H1 (cell line): ENCODE results near the gene NANP. TPM values are rescaled to one million over a fixed set of nuclear protein-coding genes. Genes with fewer than 3 reads are reported as not detected.

Experiments
- CTCF ChIA-PET: fragments of 300-600 bp; sonication (Branson Sonifier 250); formaldehyde crosslinking; loops from one replicate; lab custom pipeline; 2021; ENCODE audit not compliant: partially characterized antibody; lab: Charles Lee
- POLR2A ChIA-PET: fragments of 300-600 bp; sonication (Branson Sonifier 250); formaldehyde crosslinking; loops from one replicate; lab custom pipeline; 2021; ENCODE audit warnings: inconsistent platforms; ENCODE audit not compliant: partially characterized antibody; lab: Charles Lee
- DNase-seq, 2 experiments: peaks; one replicate each; pipeline versions ENCODE4 v3.0.0 to v3.0.0-alpha.2; 2010 to 2022; ENCODE audit warnings: low spot score in 2 of 2, low read depth in 1 of 2, mixed read lengths in 1 of 2
- FAIRE-seq: peaks from 2 replicates; lab custom pipeline; 2011; peaks lifted over from hg19 to GRCh38; lab: Jason Lieb, UNC
- H2AFZ ChIP-seq: 2 replicates; pipeline ENCODE4 v1.8.1; 2012; ENCODE audit warnings: low read length, inconsistent platforms
- H2AK5ac ChIP-seq: 2 replicates; pipeline ENCODE4 v1.6.1; 2013; ENCODE audit warnings: low read depth, low read length
- H2BK120ac ChIP-seq: replicated peaks from 2 replicates; pipeline ENCODE3; 2013; ENCODE audit warnings: low read depth, low read length, inconsistent platforms
- H2BK12ac ChIP-seq: 2 replicates; pipeline ENCODE4 v1.6.1; 2013; ENCODE audit warnings: low read depth, low read length
- H2BK15ac ChIP-seq: 2 replicates; pipeline ENCODE4 v1.6.1; 2013; ENCODE audit warnings: low read length
- H2BK20ac ChIP-seq: 2 replicates; pipeline ENCODE4 v1.6.1; 2013; ENCODE audit warnings: low read length
- H2BK5ac ChIP-seq: 2 replicates; pipeline ENCODE4 v1.6.1; 2013; ENCODE audit warnings: low read depth, low read length
- H3K14ac ChIP-seq: 2 replicates; pipeline ENCODE4 v1.6.1; 2013; ENCODE audit warnings: inconsistent platforms; ENCODE audit not compliant: insufficient read length
- H3K18ac ChIP-seq: 2 replicates; pipeline ENCODE4 v1.6.1; 2013; ENCODE audit warnings: low read length; ENCODE audit errors: extremely low read depth
- H3K23ac ChIP-seq: 2 replicates; pipeline ENCODE4 v1.6.1; 2013; ENCODE audit warnings: inconsistent platforms; ENCODE audit not compliant: insufficient read length
- H3K23me2 ChIP-seq: 2 replicates; pipeline ENCODE4 v1.6.1; 2013; ENCODE audit warnings: low read depth, low read length
- H3K27ac ChIP-seq: 2 replicates; pipeline ENCODE4 v1.6.1; 2011; ENCODE audit warnings: low read depth, low read length, inconsistent platforms
- H3K27me3 ChIP-seq, 4 experiments: replicated peaks in 1 of 4; 1 replicate in 1 of 4; 2 replicates in 3 of 4; pipeline versions ENCODE4 v1.6.1 to v1.8.1; 2011 to 2013; ENCODE audit warnings: low read length in 3 of 4, mild to moderate bottlenecking in 3 of 4, inconsistent platforms in 2 of 4, mixed read lengths in 2 of 4, moderate library complexity in 1 of 4; ENCODE audit not compliant: control insufficient read depth in 3 of 4, insufficient read depth in 3 of 4; ENCODE audit errors: extremely low read depth in 1 of 4
- H3K36me3 ChIP-seq, 4 experiments: 2 replicates each; pipeline versions ENCODE4 v1.6.1 to v1.8.1; 2011 to 2013; ENCODE audit warnings: mild to moderate bottlenecking in 4 of 4, low read length in 3 of 4, moderate library complexity in 2 of 4, control low read depth in 1 of 4, inconsistent platforms in 1 of 4; ENCODE audit not compliant: insufficient read depth in 4 of 4, control insufficient read depth in 2 of 4
- H3K4ac ChIP-seq: replicated peaks from 2 replicates; pipeline ENCODE3; 2013; ENCODE audit warnings: low read length, low read depth, mixed read lengths, inconsistent platforms; ENCODE audit not compliant: insufficient read length
- H3K4me1 ChIP-seq, 4 experiments: replicated peaks in 1 of 4; 1 replicate in 1 of 4; 2 replicates in 3 of 4; pipeline versions ENCODE4 v1.6.1 to v1.8.1; 2011 to 2013; ENCODE audit warnings: low read length in 3 of 4, inconsistent platforms in 2 of 4, mixed read lengths in 1 of 4; ENCODE audit not compliant: insufficient read depth in 4 of 4, control insufficient read depth in 3 of 4
- H3K4me2 ChIP-seq, 2 experiments: 2 replicates each; pipeline versions ENCODE4 v1.6.1 to v1.8.1; 2011 to 2013; ENCODE audit warnings: low read depth in 2 of 2, low read length in 2 of 2, control low read depth in 1 of 2, inconsistent platforms in 1 of 2, mild to moderate bottlenecking in 1 of 2; ENCODE audit not compliant: insufficient read depth in 1 of 2
- H3K4me3 ChIP-seq, 4 experiments: fragments of 200-600, 300-600 bp in 1 of 4; sonication (generic), shearing (Covaris generic), sonication (Bioruptor Twin) in 1 of 4; 2 replicates each; pipeline versions ENCODE4 v1.5.1 to v1.8.1; 2011 to 2016; ENCODE audit warnings: low read length in 4 of 4, low read depth in 3 of 4, control low read depth in 2 of 4, inconsistent platforms in 2 of 4, mild to moderate bottlenecking in 2 of 4, mixed read lengths in 1 of 4, moderate library complexity in 1 of 4; ENCODE audit not compliant: insufficient read depth in 2 of 4; ENCODE audit errors: extremely low read depth in 1 of 4
- H3K56ac ChIP-seq: replicated peaks from 2 replicates; pipeline ENCODE3; 2013; ENCODE audit warnings: low read depth, mild to moderate bottlenecking, mixed read lengths, low read length, inconsistent platforms; ENCODE audit not compliant: insufficient read length
- H3K79me1 ChIP-seq: 2 replicates; pipeline ENCODE4 v1.6.1; 2013; ENCODE audit warnings: low read depth, low read length, control low read depth
- H3K79me2 ChIP-seq, 2 experiments: 2 replicates each; pipeline versions ENCODE4 v1.6.1 to v1.8.1; 2012 to 2013; ENCODE audit warnings: low read length in 2 of 2, mild to moderate bottlenecking in 2 of 2, inconsistent platforms in 1 of 2; ENCODE audit not compliant: insufficient read depth in 2 of 2, control insufficient read depth in 1 of 2
- H3K9ac ChIP-seq, 4 experiments: replicated peaks in 1 of 4; 1 replicate in 1 of 4; 2 replicates in 3 of 4; pipeline versions ENCODE4 v1.6.1 to v1.8.1; 2011 to 2013; ENCODE audit warnings: low read depth in 3 of 4, low read length in 3 of 4, control low read depth in 2 of 4, mild to moderate bottlenecking in 2 of 4, moderate library complexity in 2 of 4, inconsistent platforms in 1 of 4; ENCODE audit errors: extremely low read depth in 1 of 4
- H3K9me3 ChIP-seq, 2 experiments: 2 replicates each; pipeline versions ENCODE4 v1.6.1 to v1.8.1; 2012 to 2013; ENCODE audit warnings: mild to moderate bottlenecking in 2 of 2, moderate library complexity in 2 of 2, control low read depth in 1 of 2, inconsistent platforms in 1 of 2, low read depth in 1 of 2, low read length in 1 of 2, mixed read lengths in 1 of 2; ENCODE audit not compliant: insufficient read depth in 2 of 2
- H4K20me1 ChIP-seq, 2 experiments: replicated peaks in 1 of 2; 2 replicates each; pipeline versions ENCODE3 to v1.8.1; 2011 to 2013; ENCODE audit warnings: inconsistent platforms in 2 of 2, low read length in 2 of 2, mild to moderate bottlenecking in 1 of 2; ENCODE audit not compliant: insufficient read depth in 2 of 2, control insufficient read depth in 1 of 2
- H4K5ac ChIP-seq: 2 replicates; pipeline ENCODE4 v1.6.1; 2013; ENCODE audit warnings: low read length, low read depth, mixed read lengths, inconsistent platforms; ENCODE audit not compliant: insufficient read length
- H4K8ac ChIP-seq: 2 replicates; pipeline ENCODE4 v1.8.0; 2013; ENCODE audit warnings: mild to moderate bottlenecking, moderate library complexity, low read length, inconsistent platforms; ENCODE audit not compliant: insufficient read depth; ENCODE audit errors: extremely low read depth
- H4K91ac ChIP-seq: replicated peaks from 2 replicates; pipeline ENCODE3; 2013; ENCODE audit warnings: low read length, mixed read lengths, inconsistent platforms; ENCODE audit not compliant: insufficient read length
- EZH2 ChIP-seq: fragments of 200-600 bp; sonication (generic); IDR thresholded peaks from 2 replicates; pipeline ENCODE4 v1.7.1; 2012; ENCODE audit warnings: low read depth, mild to moderate bottlenecking, moderate library complexity, low read length, inconsistent platforms; ENCODE audit not compliant: severe bottlenecking
- SIN3A ChIP-seq, 2 experiments: IDR thresholded peaks in 1 of 2; conservative IDR thresholded peaks in 1 of 2; 2 replicates each; pipeline ENCODE4 v1.6.1; 2011 to 2012; ENCODE audit warnings: low read length in 2 of 2, improper control_type of control experiment in 1 of 2, low read depth in 1 of 2, mild to moderate bottlenecking in 1 of 2
- SIX5 ChIP-seq: IDR thresholded peaks from 2 replicates; pipeline ENCODE4 v1.6.1; 2011; ENCODE audit warnings: mild to moderate bottlenecking, low read depth, low read length
- WGBS, 2 experiments: shearing (Covaris generic) in 1 of 2; methylation state at CpG; one replicate each; pipeline versions ENCODE4 v1.1.6 to v1.1.7; 2013 to 2015; ENCODE audit warnings: low lambda C conversion rate in 2 of 2, mixed read lengths in 2 of 2, inconsistent platforms in 1 of 2, low coverage in 1 of 2, missing lambda C conversion rate in 1 of 2; ENCODE audit not compliant: insufficient replicate concordance in 2 of 2, insufficient coverage in 1 of 2, insufficient read length in 1 of 2; ENCODE audit errors: extremely low coverage in 1 of 2, missing lambda C conversion rate in 1 of 2; 5-methylcytosine and 5-hydroxymethylcytosine counted together
- polyA plus RNA-seq, 7 experiments: library from polyadenylated mRNA; depleted of rRNA in 3 of 7; stranded (reverse) in 5 of 7; unstranded in 2 of 7; fragments of >200 nt in 5 of 7; fragments of 200-250 nt in 2 of 7; gene quantifications; 1 replicate in 5 of 7; 2 replicates in 1 of 7; 4 replicates in 1 of 7; pipeline versions ENCODE4 v1.2.1 to v1.2.3, GENCODE V29; 2011 to 2013; ENCODE audit warnings: missing spikeins in 2 of 7, mixed read lengths in 2 of 7
- total RNA-seq: library from RNA; stranded (reverse); fragmentation: NEBNext Ultra II Directional; extraction: Animal tissue kit (Norgen Biotek cat#: 25700); gene quantifications from 2 replicates; pipeline ENCODE4 v1.2.1, GENCODE V29; 2021

The NANP gene
- total and polyA plus RNA-seq, 2 of the 8 experiments (the other 6 are each of a cell fraction or from before 2014, with no cell fraction given) = 3.8 to 6.2 TPM

DNA sequence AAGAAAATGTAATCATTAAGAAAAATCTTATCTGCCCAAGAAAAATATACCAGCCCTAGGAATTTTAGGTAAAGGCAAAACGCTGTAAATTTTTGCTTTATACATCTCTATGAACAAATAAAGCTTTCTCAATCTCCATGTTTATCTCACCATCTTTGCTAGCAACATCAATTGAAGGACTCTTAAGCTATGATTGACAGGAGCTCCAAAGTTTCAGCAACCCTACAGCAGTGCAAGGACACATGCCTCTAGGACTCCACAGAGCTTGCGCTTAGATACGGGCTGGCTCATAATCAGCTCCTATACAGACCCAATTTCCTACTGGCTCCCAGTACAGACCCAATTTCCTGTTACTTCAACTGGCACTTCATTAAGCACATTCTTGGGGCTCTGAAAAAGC, 4.3 kb downstream of the NANP start:
- POLR2A ChIA-PET = interaction anchor here (0.6 to 1.4 kb wide), 4 partner anchors 24 to 230 kb away, joined by 3 to 4 read pairs (median 3); no protein-coding TSS in a partner anchor
- H3K9ac ChIP-seq = peak overlapping the region in 1 of 4 experiments; percentile 19; a peak in 1 of 7 replicates
- TF ChIP-seq SIN3A (conservative IDR thresholded peaks at IDR 0.05 in 1 of 2, IDR thresholded peaks at IDR 0.05 in 1 of 2; ENCODE audit: low read depth in 1 of 2, low read length in 2 of 2) = no peak
- TF ChIP-seq EZH2 = no peak
- TF ChIP-seq SIX5 = no peak

More for the DNA sequence above, 4.3 kb downstream of the NANP start:
- no peak overlapping the region for H2BK5ac ChIP-seq
- H2AK5ac ChIP-seq = no peak overlapping the region
- H3K4ac ChIP-seq = no peak overlapping the region
- H3K23ac ChIP-seq = no peak overlapping the region
- H3K4me3 ChIP-seq = no peak overlapping the region
- no peak overlapping the region for H4K5ac ChIP-seq
- H3K79me1 ChIP-seq = peaks cover 2% of the 10 kb centered on the region; the same call in 1 of the 2 replicates
- no peak overlapping the region for H2BK20ac ChIP-seq
- H3K23me2 ChIP-seq = peaks cover 13% of the 10 kb centered on the region; the same call in 1 of the 2 replicates
- no peak overlapping the region for H2BK15ac ChIP-seq
- H3K4me1 ChIP-seq = peaks cover 0 to 9% (median 5%) of the 10 kb centered on the region in 4 experiments
- FAIRE-seq (no peak), DNase-seq (no peak)
- H4K91ac ChIP-seq = no peak overlapping the region
- H2BK120ac ChIP-seq = no peak overlapping the region
- H2AFZ ChIP-seq = no peak overlapping the region
- H3K14ac ChIP-seq = no peak overlapping the region
- no peak overlapping the region for H3K56ac ChIP-seq
- H2BK12ac ChIP-seq = no peak overlapping the region
- H3K18ac ChIP-seq = no peak overlapping the region
- H3K27ac ChIP-seq = no peak overlapping the region
- CTCF ChIA-PET = interaction anchor here (1.2 kb wide), 1 partner anchor 31 kb away, joined by 3 read pairs; no protein-coding TSS in a partner anchor
- peaks cover 0 to 4% of the 10 kb centered on the region in 2 experiments for H4K20me1 ChIP-seq
- 93% methylated on average over 3 of the region's 3 CpGs; no CpG with 5 or more reads in 1 of the 2 experiments for WGBS, 2 experiments
- H3K79me2 ChIP-seq = 0 out of 4 replicates have a peak, but pooled peaks cover 0 to 3% of the 10 kb centered on the region in 2 experiments
- no peaks in the 10 kb centered on the region; a peak in 2 of 8 replicates for H3K36me3 ChIP-seq
- H3K4me2 ChIP-seq = no peak overlapping the region
- peaks cover 0 to 12% (median 4%) of the 10 kb centered on the region in 4 experiments; a peak in 5 of 7 replicates for H3K27me3 ChIP-seq
- no peak overlapping the region for H4K8ac ChIP-seq
- no peaks in the 10 kb centered on the region for H3K9me3 ChIP-seq
